ENCODE results near the gene TMEM123. TPM values are rescaled to one million over a fixed set of nuclear protein-coding genes. Genes with fewer than 3 reads are reported as not detected.

Gene TMEM123
- total and polyA plus RNA-seq, 10 of the 15 experiments (the other 5 are each of a cell fraction or from before 2014, with no cell fraction given), result 35.1 to 667 (median 123) TPM

GRCh38 chr11:102430158-102430836 lies 22.3 kb downstream of the TMEM123 start (continued):
- TF ChIP-seq E2F8 (IDR thresholded peaks at IDR 0.05; ENCODE audit: low read depth, partially characterized antibody), result no peak
- TF ChIP-seq RFX5 (IDR thresholded peaks at IDR 0.05; ENCODE audit: low read depth, low read length), result no peak
- TF ChIP-seq POLR2A (IDR thresholded peaks at IDR 0.05; ENCODE audit: low read depth, low read length), result no peak

GRCh38 chr11:102429691-102430090 lies 22.9 kb downstream of the TMEM123 start:
- intact Hi-C loops (cut with micrococcal nuclease; ENCODE audit: unreplicated experiment), result loop anchor here (2.0 to 5.0 kb wide), 2 partner anchors 17 to 112 kb away; partner anchors contain the start of gene BIRC3
- FAIRE-seq (no peak), ATAC-seq (peak; percentile 1), DNase-seq (ENCODE audit: low read depth, low spot score) (no peak)
- peak overlapping the region; percentile 35 for H3K9ac ChIP-seq (ENCODE audit: control insufficient read depth, insufficient read depth, low read length)
- peak overlapping the region; percentile 53 for H3K4me3 ChIP-seq
- SMC1A ChIA-PET (ENCODE audit: uncharacterized antibody, unreplicated experiment), result interaction anchor here (0.6 to 2.7 kb wide), 25 partner anchors 9 to 196 kb away, joined by 3 to 25 read pairs (median 5); partner anchors contain the start of genes MMP20 and TMEM123
- peaks cover 0 to 2% of the 10 kb centered on the region in 2 experiments; a peak in 2 of 4 replicates for H3K36me3 ChIP-seq (ENCODE audit: control insufficient read depth in 2 of 2, insufficient read depth in 2 of 2, low read length in 1 of 2)
- H3K4me1 ChIP-seq (ENCODE audit: control insufficient read depth, insufficient read depth, low read length), result peaks cover 35% of the 10 kb centered on the region
- no peaks in the 10 kb centered on the region for H3K27me3 ChIP-seq (replicated peaks in 1 of 2; ENCODE audit: control insufficient read depth in 2 of 2, insufficient read depth in 2 of 2, low read length in 1 of 2)
- POLR2A ChIA-PET, result interaction anchor here (0.9 to 1.7 kb wide), 4 partner anchors 9 to 22 kb away, joined by 4 to 10 read pairs (median 8); no protein-coding TSS in a partner anchor
- WGBS (ENCODE audit: insufficient coverage, insufficient replicate concordance, low lambda C conversion rate, missing lambda C conversion rate), result 45% methylated on average over 4 of the region's 4 CpGs
- H3K27ac ChIP-seq (ENCODE audit: control insufficient read depth, insufficient read depth), result peak overlapping the region; percentile 91
- in situ Hi-C loops (cut with MboI), result no loop called here
- H3K4me2 ChIP-seq (ENCODE audit: control insufficient read depth, insufficient read depth), result peak overlapping the region; percentile 77
- RAD21 ChIA-PET (ENCODE audit: unreplicated experiment), result interaction anchor here (0.8 to 1.9 kb wide), 20 partner anchors 8 to 184 kb away, joined by 3 to 27 read pairs (median 6); no protein-coding TSS in a partner anchor
- CTCF ChIA-PET, result interaction anchor here (0.6 to 2.7 kb wide), 13 partner anchors 9 to 183 kb away, joined by 3 to 19 read pairs (median 6); no protein-coding TSS in a partner anchor
- no peak overlapping the region for H2AFZ ChIP-seq (ENCODE audit: control insufficient read depth, low read depth, low read length)
- H3K79me2 ChIP-seq (ENCODE audit: control insufficient read depth, insufficient read depth, low read length), result peaks cover 15% of the 10 kb centered on the region
- TF ChIP-seq WRNIP1 (IDR thresholded peaks at IDR 0.05; ENCODE audit: borderline replicate concordance, low read depth, low read length) (0 out of 2 replicates have a peak, but pooled peaks have one; percentile 78), ATF3 (IDR thresholded peaks at IDR 0.05; ENCODE audit: borderline replicate concordance, extremely low read depth, low read depth, low read length) (no peak)
- H3K9me3 ChIP-seq (replicated peaks; ENCODE audit: control insufficient read depth, insufficient read depth, low read length), result peaks cover 31% of the 10 kb centered on the region
- BruUV-seq (replicated peaks), result no TSS peak
- no peaks in the 10 kb centered on the region for H4K20me1 ChIP-seq (ENCODE audit: control insufficient read depth, insufficient read depth)

Measured in GM12878 (cell line).